Measurements from ENCODE around the gene ATE1.
A peak's percentile ranks its signal among the peaks of the same experiment; 100 is the strongest.
"Not testable (repeated sequence)": the region's sequence is repeated elsewhere in the genome, so short reads cannot be mapped to it uniquely, and the experiment has no call there.

The ATE1 gene

GRCh38 chr10:121930268-121931085 lies 2.6 kb upstream of the ATE1 start:
- not testable (repeated sequence) for DNase-seq

GRCh38 chr10:121929585-121930267 lies 1.9 kb upstream of the ATE1 start:
- DNase-seq: not testable (repeated sequence)

GRCh38 chr10:121928528-121928884 lies 675 bp upstream of the ATE1 start:
- DNase-seq: peak in 15 of 56 donors; percentile 17 to 71 (median 49)

GRCh38 chr10:121927318-121927840 lies 452 bp downstream of the ATE1 start:
- DNase-seq: peak in 42 of 56 donors; percentile 22 to 83 (median 60)

DNA sequence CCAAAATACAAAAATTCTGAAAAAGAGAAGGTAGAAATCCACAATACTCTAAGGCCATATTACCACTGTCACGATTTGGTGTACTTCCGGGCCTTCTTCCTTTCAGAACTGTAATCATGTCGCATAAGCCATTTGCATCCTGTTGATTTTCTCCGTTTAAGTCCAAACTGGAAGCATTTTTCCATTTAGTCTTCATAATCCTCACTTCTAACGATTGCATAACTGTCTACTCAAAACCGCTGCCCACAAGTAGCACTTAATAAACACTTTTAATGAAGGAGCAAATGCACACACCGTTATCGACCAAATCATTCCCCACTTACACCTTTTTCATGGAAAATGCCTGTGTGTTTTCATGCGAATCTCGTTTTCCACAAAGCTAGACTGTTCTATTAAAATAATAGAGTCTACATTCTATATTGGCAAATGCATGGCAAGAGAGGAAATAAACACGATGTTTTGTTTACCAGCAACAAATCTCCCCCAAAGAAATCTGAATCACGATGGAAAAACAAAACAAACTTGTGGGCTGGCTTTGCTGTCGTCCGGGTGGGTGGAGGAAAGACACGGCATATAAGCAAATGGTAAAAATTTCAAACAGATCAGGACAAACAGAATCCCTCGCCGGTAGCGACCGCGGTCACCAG lies 1.0 kb downstream of the ATE1 start:
- DNase-seq: peak in 3 of 56 donors; percentile 12 to 61 (median 30)

- DNase-seq: no peak
These were observed 1.7 kb downstream of the ATE1 start for GRCh38 chr10:121926157-121926556.

DNA sequence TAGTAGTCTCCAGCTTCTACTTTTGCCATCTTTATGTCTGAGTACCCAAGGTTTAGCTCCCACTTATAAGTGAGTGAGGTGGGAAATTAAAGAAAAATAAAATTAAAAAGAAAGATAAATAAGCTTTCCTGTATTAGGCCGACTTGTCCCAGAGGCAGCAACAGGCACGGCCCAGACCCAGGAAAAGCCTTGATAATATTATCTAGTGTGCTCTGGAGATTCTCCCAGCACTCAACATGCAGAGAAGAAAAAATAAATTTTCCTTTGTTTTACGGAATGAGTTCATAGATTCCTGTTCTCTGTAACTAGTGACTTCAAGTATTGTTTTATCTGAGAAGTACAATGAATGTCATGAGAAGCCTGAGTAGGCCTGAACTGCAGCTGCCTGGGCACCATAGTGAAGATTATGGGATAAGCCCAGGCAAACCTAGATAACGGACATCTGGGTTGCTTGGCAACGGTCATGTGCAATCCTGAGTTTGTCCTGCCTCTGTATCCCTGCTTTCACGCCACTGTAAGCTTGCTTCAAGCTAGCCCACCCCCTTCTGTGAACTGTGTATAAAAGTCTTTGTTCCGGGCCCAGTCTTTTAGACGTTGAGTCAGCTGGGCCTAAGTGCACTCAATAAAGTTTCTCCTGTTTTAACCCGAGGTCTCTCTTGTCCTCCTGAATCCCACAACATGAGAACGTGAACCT lies 6.4 kb downstream of the ATE1 start:
- peak in 24 of 56 donors; percentile 4 to 50 (median 20) for DNase-seq

DNA sequence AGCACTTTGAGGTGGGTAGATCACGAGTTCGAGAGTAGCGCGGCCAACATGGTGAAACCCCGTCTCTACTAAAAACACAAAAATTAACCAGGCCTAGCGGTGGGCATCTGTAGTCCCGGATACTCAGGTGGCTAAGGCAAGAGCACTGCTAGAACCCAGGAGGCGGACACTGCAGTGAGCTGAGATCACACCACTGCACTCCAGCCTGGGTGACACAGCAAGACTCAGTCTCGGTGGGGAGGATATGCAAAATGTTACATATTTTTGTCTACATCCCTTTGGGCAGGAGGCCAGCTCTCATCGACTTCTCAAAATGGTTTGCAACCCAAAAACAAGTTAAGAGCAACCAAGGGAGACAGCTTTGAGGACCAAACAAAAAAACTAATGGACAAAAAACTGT lies 8.2 kb downstream of the ATE1 start:
- DNase-seq: no peak

DNA sequence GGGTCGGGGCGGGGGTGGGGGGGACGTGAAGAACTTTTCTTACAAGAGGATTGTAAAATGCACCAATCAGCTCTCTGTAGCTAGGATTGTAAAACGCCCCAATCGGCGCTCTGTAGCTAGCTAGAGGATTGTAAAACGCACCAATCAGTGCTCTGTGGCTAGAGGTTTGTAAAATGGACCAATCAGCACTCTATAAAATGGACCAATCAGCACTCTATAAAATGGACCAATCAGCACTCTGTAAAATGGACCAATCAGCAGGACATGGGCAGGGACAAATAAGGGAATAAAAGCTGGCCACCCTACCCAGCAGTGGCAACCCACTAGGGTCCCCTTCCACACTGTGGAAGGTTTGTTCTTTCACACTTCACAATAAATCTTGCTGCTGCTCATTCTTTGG lies 9.0 kb downstream of the ATE1 start:
- DNase-seq: not testable (repeated sequence)

DNA sequence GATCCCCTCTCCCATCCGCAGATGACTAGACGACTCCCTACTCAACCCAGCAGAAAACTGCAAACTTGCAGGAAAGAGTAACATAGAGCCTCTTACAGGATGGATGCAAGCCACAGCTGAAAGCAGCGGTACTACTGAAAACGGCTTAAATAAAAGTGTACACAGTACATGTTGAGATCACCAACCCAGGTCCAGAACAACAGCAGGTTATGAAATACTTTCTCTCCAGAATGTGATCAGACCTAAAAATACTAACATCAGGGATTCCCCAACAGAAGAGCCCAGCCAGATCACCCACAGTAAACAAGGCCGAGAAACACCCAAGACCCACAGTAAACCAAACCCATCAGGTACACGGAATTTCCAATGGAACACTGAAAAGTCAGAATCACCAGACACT lies 13.2 kb downstream of the ATE1 start:
- DNase-seq: no peak

- no peak for DNase-seq
These were observed 16.5 kb downstream of the ATE1 start for GRCh38 chr10:121911421-121911697.

DNA sequence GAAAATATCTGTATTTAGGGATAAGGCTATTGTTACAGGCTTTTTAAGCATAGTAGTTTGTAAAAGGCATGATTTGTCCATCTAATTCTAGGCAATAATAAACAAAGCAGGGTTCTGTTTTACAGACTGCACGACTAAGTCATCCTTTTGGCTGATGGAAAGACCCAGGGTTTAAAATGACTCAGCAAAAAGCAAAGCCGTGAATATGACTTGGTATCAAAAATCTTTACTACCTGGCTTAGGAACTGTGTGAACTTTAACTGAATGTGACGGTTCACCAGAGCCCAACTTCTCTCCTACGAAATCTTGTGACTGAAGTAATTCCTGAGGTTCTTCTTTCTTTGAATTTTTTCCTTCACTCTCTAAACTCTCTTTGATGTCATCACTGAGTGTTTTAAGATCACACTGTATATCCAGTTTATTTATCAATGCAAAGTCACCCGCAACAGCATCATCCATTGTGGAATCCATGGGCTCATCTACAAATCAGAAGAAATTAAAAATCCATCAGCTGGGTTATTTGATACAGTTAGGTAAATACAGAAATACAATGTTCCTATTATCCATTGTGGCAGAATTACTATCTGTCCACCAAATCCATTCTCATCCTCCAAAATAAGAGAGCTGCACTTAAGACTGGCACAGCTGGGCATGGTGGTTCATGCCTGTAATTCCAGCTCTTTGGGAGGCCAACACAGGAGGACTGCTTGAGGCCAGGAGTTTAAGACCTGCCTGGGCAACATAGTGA lies 17.0 kb downstream of the ATE1 start:
- peak in 3 of 56 donors; percentile 9 to 32 (median 11) for DNase-seq

GRCh38 chr10:121904888-121905287 lies 22.9 kb downstream of the ATE1 start:
- no peak for DNase-seq

GRCh38 chr10:121900443-121901174 lies 27.2 kb downstream of the ATE1 start:
- peak in 3 of 56 donors; percentile 3 to 21 (median 16) for DNase-seq

DNA sequence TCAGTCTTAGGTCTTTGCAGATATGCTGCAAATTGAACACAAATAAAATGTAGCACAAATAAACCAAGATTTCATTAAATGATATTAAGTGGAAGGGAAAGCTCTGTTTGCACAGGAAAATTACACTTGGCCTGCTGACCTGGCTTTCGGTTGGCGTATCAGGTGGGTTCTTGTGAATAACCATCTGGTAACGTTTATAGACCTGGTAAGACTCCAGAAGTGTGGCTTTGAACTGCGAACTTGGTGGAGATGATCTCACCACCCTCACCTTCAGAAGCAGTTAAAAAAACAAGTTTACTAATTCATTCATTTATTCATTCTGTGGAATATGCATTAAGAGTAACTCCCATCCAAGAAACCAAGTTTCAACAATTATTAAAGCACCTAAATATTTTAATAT lies 28.1 kb downstream of the ATE1 start:
- no peak for DNase-seq

DNA sequence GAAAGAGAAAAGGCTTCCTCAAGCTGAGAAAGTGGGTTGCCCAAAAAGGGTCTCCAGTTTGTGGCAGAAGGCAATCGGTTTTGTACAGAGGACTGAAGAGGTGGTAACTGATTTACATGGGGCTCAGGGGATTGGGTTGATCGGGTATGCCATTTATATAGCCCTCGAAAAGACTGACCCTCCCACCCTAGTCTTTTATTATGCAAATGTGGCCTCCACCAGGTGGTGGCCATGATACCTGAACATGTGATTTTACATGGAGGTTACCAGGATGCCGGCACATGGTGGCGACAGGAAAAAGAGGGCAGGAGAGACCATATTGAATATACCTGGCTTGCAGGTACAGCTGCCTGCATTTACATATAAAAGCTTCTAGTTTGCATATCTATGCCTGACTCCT lies 36.7 kb downstream of the ATE1 start:
- DNase-seq: no peak

- no peak for DNase-seq
These were observed 38.6 kb downstream of the ATE1 start for GRCh38 chr10:121889212-121889611.

DNA sequence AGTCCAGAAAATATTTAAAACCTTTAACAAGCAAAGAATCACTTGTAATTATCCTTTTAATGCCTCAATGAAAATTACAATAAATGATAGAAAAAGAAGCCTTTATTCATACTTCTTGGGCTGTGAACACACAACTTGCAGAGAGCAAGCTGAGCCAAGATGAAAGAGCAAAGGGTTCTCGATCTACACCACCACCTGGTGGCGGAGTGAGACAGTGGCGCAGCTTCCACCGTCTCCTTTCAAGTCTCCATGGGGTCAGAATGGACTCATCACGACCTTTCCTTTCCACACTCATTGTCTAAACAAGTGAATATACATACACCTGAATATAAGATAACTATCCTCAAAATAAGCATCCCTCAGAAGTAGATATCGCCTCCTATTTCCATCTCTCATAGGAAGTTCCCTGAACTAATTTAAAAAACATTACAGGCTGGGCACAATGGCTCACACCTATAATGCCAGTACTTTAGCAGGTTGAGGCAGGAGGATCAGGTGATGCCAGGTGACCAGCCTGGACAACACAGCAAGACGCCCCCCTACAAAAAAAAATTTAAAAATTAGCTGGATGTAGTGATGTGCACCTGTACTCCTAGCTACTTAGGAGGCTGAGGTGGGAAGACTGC lies 40.7 kb downstream of the ATE1 start:
- DNase-seq: peak in 42 of 56 donors; percentile 4 to 71 (median 31)

- no peak for DNase-seq
These were observed 41.6 kb downstream of the ATE1 start for GRCh38 chr10:121886181-121886580.

GRCh38 chr10:121880895-121881294 lies 46.9 kb downstream of the ATE1 start:
- DNase-seq: no peak

Data from nucleus accumbens (tissue), 56 donors.